ENCODE results near the gene CXCL1. TPM values are rescaled to one million over a fixed set of nuclear protein-coding genes. Genes with fewer than 3 reads are reported as not detected.

The CXCL1 gene
- total RNA-seq, 2 donors from 2014 or later, result 0.68 to 8.7 TPM

- no peaks in the 10 kb centered on the region for H3K9me3 ChIP-seq
- H3K27me3 ChIP-seq (replicated peaks; ENCODE audit: insufficient read depth), result no peaks in the 10 kb centered on the region
- no peak overlapping the region for H3K27ac ChIP-seq
- DNase-seq (ENCODE audit: low spot score) (no peak), ATAC-seq (ENCODE audit: insufficient number of reproducible peaks, low FRiP score, low read depth) (no peak)
- H3K36me3 ChIP-seq, result no peaks in the 10 kb centered on the region
- TF ChIP-seq CTCF (IDR thresholded peaks at IDR 0.05), result no peak
- no peaks in the 10 kb centered on the region for H3K4me1 ChIP-seq (ENCODE audit: control insufficient read depth in 1 of 2, low read depth in 2 of 2)
- no peak overlapping the region for H3K4me3 ChIP-seq
Measured at GRCh38 chr4:73902817-73903547, 33.8 kb downstream of the CXCL1 start.

- Histone ChIP-seq H3K4me3 (no peak overlapping the region), H3K27me3 (replicated peaks; ENCODE audit: insufficient read depth) (no peaks in the 10 kb centered on the region), H3K36me3 (no peaks in the 10 kb centered on the region), H3K4me1 (ENCODE audit: control insufficient read depth in 1 of 2, low read depth in 2 of 2) (no peaks in the 10 kb centered on the region), H3K27ac (no peak overlapping the region), H3K9me3 (no peaks in the 10 kb centered on the region)
- no peak for DNase-seq (ENCODE audit: low spot score)
- TF ChIP-seq CTCF (IDR thresholded peaks at IDR 0.05), result no peak
- ATAC-seq (ENCODE audit: insufficient number of reproducible peaks, low FRiP score, low read depth), result no peak
Measured at GRCh38 chr4:73904491-73904890, 35.3 kb downstream of the CXCL1 start.

GRCh38 chr4:73908965-73909364, 39.8 kb downstream of the CXCL1 start:
- no peak overlapping the region for H3K4me3 ChIP-seq
- no peak for TF ChIP-seq CTCF (IDR thresholded peaks at IDR 0.05)
- no peaks in the 10 kb centered on the region for H3K36me3 ChIP-seq
- H3K27me3 ChIP-seq (replicated peaks; ENCODE audit: insufficient read depth), result no peaks in the 10 kb centered on the region
- H3K4me1 ChIP-seq (ENCODE audit: control insufficient read depth in 1 of 2, low read depth in 2 of 2), result no peaks in the 10 kb centered on the region
- ATAC-seq (ENCODE audit: insufficient number of reproducible peaks, low FRiP score, low read depth) (no peak), DNase-seq (ENCODE audit: low spot score) (no peak)
- H3K27ac ChIP-seq, result no peak overlapping the region
- no peaks in the 10 kb centered on the region for H3K9me3 ChIP-seq

- no peak for TF ChIP-seq CTCF (IDR thresholded peaks at IDR 0.05)
- H3K9me3 ChIP-seq, result no peaks in the 10 kb centered on the region
- no peak overlapping the region for H3K27ac ChIP-seq
- no peaks in the 10 kb centered on the region for H3K36me3 ChIP-seq
- H3K4me1 ChIP-seq (ENCODE audit: control insufficient read depth in 1 of 2, low read depth in 2 of 2), result no peaks in the 10 kb centered on the region
- H3K27me3 ChIP-seq (replicated peaks; ENCODE audit: insufficient read depth), result no peaks in the 10 kb centered on the region
- no peak overlapping the region for H3K4me3 ChIP-seq
- DNase-seq (ENCODE audit: low spot score) (no peak), ATAC-seq (ENCODE audit: insufficient number of reproducible peaks, low FRiP score, low read depth) (no peak)
Measured at GRCh38 chr4:73911746-73912145, 42.6 kb downstream of the CXCL1 start.

GRCh38 chr4:73912191-73912590, 43.0 kb downstream of the CXCL1 start:
- no peak for TF ChIP-seq CTCF (IDR thresholded peaks at IDR 0.05)
- no peaks in the 10 kb centered on the region for H3K4me1 ChIP-seq (ENCODE audit: control insufficient read depth in 1 of 2, low read depth in 2 of 2)
- ATAC-seq (ENCODE audit: insufficient number of reproducible peaks, low FRiP score, low read depth) (no peak), DNase-seq (ENCODE audit: low spot score) (no peak)
- no peaks in the 10 kb centered on the region for H3K36me3 ChIP-seq
- H3K27me3 ChIP-seq (replicated peaks; ENCODE audit: insufficient read depth), result no peaks in the 10 kb centered on the region
- H3K9me3 ChIP-seq, result no peaks in the 10 kb centered on the region
- H3K4me3 ChIP-seq, result no peak overlapping the region
- no peak overlapping the region for H3K27ac ChIP-seq
